DOHH2 (cell line): ENCODE data around the gene NGLY1.

ENCODE experiments used
- H3F3A ChIP-seq: fragments of 200-600 bp; sonication (generic), shearing (Covaris generic); 2 replicates; pipeline ENCODE4 v1.6.0; 2016; ENCODE audit warnings: antibody characterized with exemption, mild to moderate bottlenecking; ENCODE audit not compliant: control insufficient read depth, insufficient read depth
- H3K27ac ChIP-seq: fragments of 200-600 bp; sonication (generic); 2 replicates; pipeline ENCODE4 v1.5.1; 2014; ENCODE audit warnings: low read depth, mild to moderate bottlenecking, low read length, moderate library complexity
- H3K27me3 ChIP-seq: fragments of 200-600 bp; sonication (generic); 2 replicates; pipeline ENCODE4 v1.6.1; 2014; ENCODE audit warnings: mild to moderate bottlenecking, low read length, mixed read lengths; ENCODE audit not compliant: control insufficient read depth
- H3K36me3 ChIP-seq: fragments of 200-600 bp; sonication (generic); 2 replicates; pipeline ENCODE4 v1.6.1; 2014; ENCODE audit warnings: mild to moderate bottlenecking, low read length, moderate library complexity, mixed read lengths; ENCODE audit not compliant: control insufficient read depth
- H3K4me1 ChIP-seq: fragments of 200-600 bp; sonication (generic); 2 replicates; pipeline ENCODE4 v1.6.1; 2014; ENCODE audit warnings: mild to moderate bottlenecking, low read length, mixed read lengths; ENCODE audit not compliant: control insufficient read depth
- H3K4me2 ChIP-seq: fragments of 200-600 bp; sonication (generic); 2 replicates; pipeline ENCODE4 v1.6.0; 2014; ENCODE audit warnings: mild to moderate bottlenecking, low read length, moderate library complexity
- H3K4me3 ChIP-seq: fragments of 200-600 bp; sonication (generic); 2 replicates; pipeline ENCODE4 v1.5.1; 2014; ENCODE audit warnings: mild to moderate bottlenecking, low read length, mixed read lengths
- H3K79me2 ChIP-seq: fragments of 200-600 bp; sonication (generic); 2 replicates; pipeline ENCODE4 v1.6.1; 2014; ENCODE audit warnings: mild to moderate bottlenecking, low read length, mixed read lengths; ENCODE audit not compliant: control insufficient read depth
- H3K9me2 ChIP-seq: fragments of 200-600 bp; sonication (generic); replicated peaks from 2 replicates; pipeline ENCODE4 v1.6.1; 2014; ENCODE audit warnings: mild to moderate bottlenecking, low read length, mixed read lengths; ENCODE audit not compliant: control insufficient read depth
- H3K9me3 ChIP-seq: fragments of 200-600 bp; sonication (generic); 2 replicates; pipeline ENCODE4 v1.6.1; 2014; ENCODE audit warnings: antibody characterized with exemption, low read length, mixed read lengths; ENCODE audit not compliant: control insufficient read depth, insufficient read depth
- H4K20me1 ChIP-seq: fragments of 200-600 bp; sonication (generic); 2 replicates; pipeline ENCODE4 v1.6.0; 2014; ENCODE audit warnings: low read depth, mild to moderate bottlenecking, antibody characterized with exemption, low read length, moderate library complexity; ENCODE audit not compliant: control insufficient read depth, insufficient read depth
- CTCF ChIP-seq: fragments of 200-600 bp; sonication (generic); IDR thresholded peaks from one replicate; pipeline ENCODE4 v1.5.1; 2014; ENCODE audit warnings: antibody characterized with exemption, mild to moderate bottlenecking, low read depth, low read length; ENCODE audit not compliant: poor library complexity, severe bottlenecking
- EZH2phosphoT487 ChIP-seq: fragments of 200-600 bp; sonication (generic); IDR thresholded peaks from 2 replicates; pipeline ENCODE4 v1.6.1; 2017; ENCODE audit warnings: borderline replicate concordance, mild to moderate bottlenecking, antibody characterized with exemption, low read length, moderate library complexity, mixed read lengths

The NGLY1 gene

GRCh38 chr3:25826510-25826909, 43.3 kb upstream of the NGLY1 start:
- Histone ChIP-seq H3K9me2 (no peaks in the 10 kb centered on the region), H3K79me2 (no peaks in the 10 kb centered on the region), H3F3A (no peaks in the 10 kb centered on the region), H4K20me1 (no peaks in the 10 kb centered on the region), H3K4me1 (peaks cover 8% of the 10 kb centered on the region), H3K9me3 (no peaks in the 10 kb centered on the region), H3K36me3 (no peaks in the 10 kb centered on the region), H3K4me2 (no peak overlapping the region), H3K27me3 (no peaks in the 10 kb centered on the region), H3K27ac (no peak overlapping the region), H3K4me3 (no peak overlapping the region)
- TF ChIP-seq CTCF, result no peak
- no peak for TF ChIP-seq EZH2phosphoT487

GRCh38 chr3:25823314-25823713, 40.1 kb upstream of the NGLY1 start:
- H3K9me3 ChIP-seq, result no peaks in the 10 kb centered on the region
- H3F3A ChIP-seq, result no peaks in the 10 kb centered on the region
- H4K20me1 ChIP-seq, result no peaks in the 10 kb centered on the region
- no peak overlapping the region for H3K4me3 ChIP-seq
- TF ChIP-seq CTCF (no peak), EZH2phosphoT487 (no peak)
- H3K27ac ChIP-seq, result no peak overlapping the region
- peaks cover 15% of the 10 kb centered on the region for H3K4me1 ChIP-seq
- no peak overlapping the region for H3K4me2 ChIP-seq
- no peaks in the 10 kb centered on the region for H3K79me2 ChIP-seq
- no peaks in the 10 kb centered on the region for H3K36me3 ChIP-seq
- H3K27me3 ChIP-seq, result no peaks in the 10 kb centered on the region
- no peaks in the 10 kb centered on the region for H3K9me2 ChIP-seq

- Histone ChIP-seq H3K4me3 (no peak overlapping the region), H3K79me2 (no peaks in the 10 kb centered on the region), H3K4me2 (no peak overlapping the region), H3K4me1 (peaks cover 15% of the 10 kb centered on the region), H4K20me1 (no peaks in the 10 kb centered on the region), H3F3A (no peaks in the 10 kb centered on the region), H3K36me3 (no peaks in the 10 kb centered on the region), H3K27me3 (no peaks in the 10 kb centered on the region), H3K9me3 (no peaks in the 10 kb centered on the region), H3K27ac (no peak overlapping the region), H3K9me2 (no peaks in the 10 kb centered on the region)
- no peak for TF ChIP-seq EZH2phosphoT487
- no peak for TF ChIP-seq CTCF
These were observed 38.7 kb upstream of the NGLY1 start for GRCh38 chr3:25821746-25822573.
